ENCODE measurements around the gene DYRK3. TPM values are rescaled to one million over a fixed set of nuclear protein-coding genes. Genes with fewer than 3 reads are reported as not detected.
A peak's percentile ranks its signal among the peaks of the same experiment; 100 is the strongest.

DYRK3 gene
- polyA plus RNA-seq, 1 donor, result 4.3 TPM

DNA sequence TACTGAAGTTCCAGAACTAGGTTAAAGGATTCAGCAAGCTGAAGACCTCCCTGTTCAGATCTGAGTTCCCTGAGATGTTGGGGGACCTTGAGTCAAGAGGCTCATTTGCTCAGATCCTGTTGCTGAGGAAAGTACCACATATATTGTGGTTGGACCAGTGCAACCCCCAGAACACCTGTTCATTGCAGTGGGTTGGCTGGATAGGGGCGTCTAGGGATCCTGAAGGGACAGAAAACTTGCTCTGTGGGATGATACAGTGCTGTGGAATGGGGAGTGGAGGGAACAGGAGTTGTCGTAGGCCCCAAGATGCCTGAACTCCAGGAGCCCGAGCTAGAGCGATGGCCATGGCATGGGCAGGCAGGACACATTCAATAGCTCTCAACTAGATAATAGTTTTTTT lies 24.8 kb downstream of the DYRK3 start:
- peaks cover 9% of the 10 kb centered on the region for H3K27me3 ChIP-seq (ENCODE audit: control insufficient read depth, insufficient read depth, low read length)
- no peak overlapping the region for H3K4me3 ChIP-seq (ENCODE audit: low read length)
- no peaks in the 10 kb centered on the region for H3K36me3 ChIP-seq (ENCODE audit: control insufficient read depth, insufficient read depth, low read length)
- H3K27ac ChIP-seq (ENCODE audit: low read length), result no peak overlapping the region
- H3K9me3 ChIP-seq (ENCODE audit: control insufficient read depth, low read depth, low read length), result no peaks in the 10 kb centered on the region
- WGBS (ENCODE audit: insufficient coverage, low lambda C conversion rate), result no CpG with 5 or more reads among the region's 4 CpGs
- H3K4me1 ChIP-seq (ENCODE audit: control insufficient read depth, insufficient read depth, low read length), result peaks cover 19% of the 10 kb centered on the region
- DNase-seq, result no peak

DNA sequence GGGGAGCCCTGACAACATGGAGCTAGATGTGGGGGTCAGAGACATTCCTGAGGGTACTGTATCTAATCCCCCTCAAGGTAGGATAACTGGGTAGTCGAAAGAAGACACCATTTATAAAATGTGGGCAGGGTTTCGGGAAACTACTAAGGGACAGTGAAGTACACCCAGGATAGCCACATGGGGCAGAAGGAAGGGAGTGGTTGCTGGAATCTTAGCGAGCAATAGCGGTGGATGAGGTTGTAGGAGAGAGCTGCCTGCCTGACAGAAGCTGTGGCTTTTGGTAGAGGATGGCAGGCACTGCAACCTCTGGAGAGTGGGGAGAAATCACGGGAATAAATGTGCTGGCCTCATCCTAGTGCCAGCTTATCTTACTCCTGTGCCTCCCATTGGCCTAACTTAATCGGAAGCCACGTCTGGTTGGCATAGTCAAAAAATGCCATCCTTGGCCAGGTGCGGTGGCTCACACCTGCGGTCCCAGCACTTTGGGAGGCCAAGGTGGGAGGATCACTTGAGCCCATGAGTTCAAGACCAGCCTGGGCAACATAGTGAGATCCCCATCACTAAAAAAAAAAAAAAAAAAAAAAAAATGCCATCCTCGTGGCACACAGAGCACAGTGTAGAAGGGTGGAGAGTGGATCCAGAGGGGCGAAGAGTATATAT lies 26.0 kb downstream of the DYRK3 start:
- H3K9me3 ChIP-seq (ENCODE audit: control insufficient read depth, low read depth, low read length), result no peaks in the 10 kb centered on the region
- peaks cover 19% of the 10 kb centered on the region for H3K4me1 ChIP-seq (ENCODE audit: control insufficient read depth, insufficient read depth, low read length)
- no peak overlapping the region for H3K4me3 ChIP-seq (ENCODE audit: low read length)
- DNase-seq, result no peak
- 100% methylated on average over 2 of the region's 11 CpGs for WGBS (ENCODE audit: insufficient coverage, low lambda C conversion rate)
- H3K27me3 ChIP-seq (ENCODE audit: control insufficient read depth, insufficient read depth, low read length), result peaks cover 9% of the 10 kb centered on the region
- no peak overlapping the region for H3K27ac ChIP-seq (ENCODE audit: low read length)
- H3K36me3 ChIP-seq (ENCODE audit: control insufficient read depth, insufficient read depth, low read length), result no peaks in the 10 kb centered on the region

DNA sequence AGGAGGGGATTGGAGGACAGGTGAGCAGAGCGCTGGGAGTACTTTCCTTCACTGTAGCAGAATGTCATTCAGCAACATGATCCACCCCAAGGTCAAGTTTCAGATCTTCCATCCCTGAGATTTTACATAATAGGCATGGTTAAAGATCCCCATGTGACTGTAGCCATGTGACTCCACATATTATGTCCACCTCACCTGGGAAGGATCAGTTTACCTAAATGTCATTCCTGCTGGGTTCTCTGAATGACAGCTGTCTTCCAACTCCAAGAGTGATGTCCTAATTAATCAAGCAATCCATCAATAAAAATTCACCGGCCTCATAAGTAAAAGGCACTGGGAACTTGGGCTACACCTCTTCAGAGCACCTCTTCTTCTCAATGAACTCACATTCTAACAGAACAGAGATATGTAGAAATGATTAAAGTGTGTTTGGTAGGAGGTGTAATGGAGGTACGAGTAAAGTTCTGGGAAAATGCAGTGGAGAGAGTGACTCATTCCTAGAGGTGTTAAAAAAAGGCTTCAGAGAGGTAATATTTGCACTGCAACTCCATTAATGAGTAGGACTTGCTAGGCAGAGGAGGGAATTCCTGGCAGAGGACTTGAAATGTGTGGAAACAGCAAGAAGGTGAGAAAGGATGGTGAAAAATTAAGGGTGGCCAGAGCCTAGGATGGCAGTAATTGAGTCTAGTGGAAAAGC lies 27.2 kb downstream of the DYRK3 start:
- H3K27me3 ChIP-seq (ENCODE audit: control insufficient read depth, insufficient read depth, low read length), result peaks cover 9% of the 10 kb centered on the region
- H3K36me3 ChIP-seq (ENCODE audit: control insufficient read depth, insufficient read depth, low read length), result no peaks in the 10 kb centered on the region
- whole genome bisulfite sequencing (ENCODE audit: insufficient coverage, low lambda C conversion rate), result 33% methylated on average over 1 of the region's 3 CpGs
- no peaks in the 10 kb centered on the region for H3K9me3 ChIP-seq (ENCODE audit: control insufficient read depth, low read depth, low read length)
- no peak overlapping the region for H3K27ac ChIP-seq (ENCODE audit: low read length)
- DNase-seq, result no peak
- H3K4me1 ChIP-seq (ENCODE audit: control insufficient read depth, insufficient read depth, low read length), result peaks cover 19% of the 10 kb centered on the region
- no peak overlapping the region for H3K4me3 ChIP-seq (ENCODE audit: low read length)

DNA sequence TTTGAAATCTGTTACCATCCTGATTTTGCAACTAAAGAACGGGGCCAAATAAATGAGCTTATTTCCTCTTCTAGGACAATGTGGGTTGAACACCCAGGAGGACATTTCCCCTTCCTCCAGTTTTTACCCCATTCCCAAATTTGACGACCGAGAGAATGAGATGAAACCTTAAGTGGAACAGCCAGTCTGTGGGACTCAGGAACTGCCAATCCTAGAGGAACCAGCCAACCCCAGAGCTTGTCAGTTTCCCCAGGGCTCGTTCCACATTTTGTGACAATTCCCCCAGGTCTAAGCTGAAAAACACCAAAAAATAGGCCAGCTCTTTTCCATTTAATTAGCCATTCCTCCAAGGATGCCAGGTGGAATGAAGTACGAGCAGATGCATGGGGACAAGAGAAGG lies 28.0 kb downstream of the DYRK3 start:
- H3K27me3 ChIP-seq (ENCODE audit: control insufficient read depth, insufficient read depth, low read length), result peaks cover 9% of the 10 kb centered on the region
- no peaks in the 10 kb centered on the region for H3K9me3 ChIP-seq (ENCODE audit: control insufficient read depth, low read depth, low read length)
- H3K36me3 ChIP-seq (ENCODE audit: control insufficient read depth, insufficient read depth, low read length), result no peaks in the 10 kb centered on the region
- H3K27ac ChIP-seq (ENCODE audit: low read length), result no peak overlapping the region
- DNase-seq, result no peak
- H3K4me3 ChIP-seq (ENCODE audit: low read length), result no peak overlapping the region
- WGBS (ENCODE audit: insufficient coverage, low lambda C conversion rate), result 100% methylated on average over 1 of the region's 5 CpGs
- H3K4me1 ChIP-seq (ENCODE audit: control insufficient read depth, insufficient read depth, low read length), result peaks cover 15% of the 10 kb centered on the region

DNA sequence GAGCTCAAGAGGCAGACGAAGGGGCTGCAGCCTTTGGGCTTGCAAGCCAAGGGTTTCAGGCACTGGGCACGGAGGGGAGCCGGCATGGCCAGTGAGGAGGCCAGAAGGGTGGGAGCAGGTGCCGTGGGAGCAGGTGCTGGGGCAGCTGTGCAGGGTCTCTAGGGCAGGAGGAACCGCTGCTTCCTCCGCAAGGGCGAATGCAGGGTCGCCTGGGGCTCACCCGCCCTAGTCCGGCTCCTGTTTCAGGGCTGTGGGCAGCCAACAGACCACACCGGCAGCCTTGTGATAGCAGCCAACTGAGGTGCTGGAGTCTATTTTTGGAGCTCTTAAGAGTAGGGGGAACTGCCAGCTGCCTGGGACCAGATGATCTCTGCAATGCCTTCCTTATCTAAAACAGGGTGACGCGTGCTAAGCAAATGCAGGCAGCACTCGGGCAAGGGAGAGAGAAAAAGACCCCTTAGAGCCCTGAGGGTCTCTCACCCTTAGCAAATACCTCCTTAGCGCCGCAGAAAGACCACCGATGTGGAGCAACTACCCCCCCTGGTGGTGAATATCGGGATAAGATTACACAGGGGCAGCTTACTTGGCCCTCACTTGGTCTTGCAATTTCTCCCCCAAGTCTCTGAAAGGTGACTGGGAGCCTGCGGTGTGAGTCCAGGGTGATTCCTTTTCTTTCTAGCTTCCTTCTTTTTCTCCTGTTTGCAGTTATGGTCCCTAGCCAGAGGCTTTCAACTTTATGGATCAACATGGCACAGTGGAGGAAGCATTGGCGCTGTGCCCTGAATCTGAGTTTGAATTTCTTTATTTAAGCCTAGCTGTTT lies 28.7 kb downstream of the DYRK3 start:
- WGBS (ENCODE audit: insufficient coverage, low lambda C conversion rate), result 17% methylated on average over 1 of the region's 20 CpGs
- peaks cover 8% of the 10 kb centered on the region for H3K4me1 ChIP-seq (ENCODE audit: control insufficient read depth, insufficient read depth, low read length)
- H3K9me3 ChIP-seq (ENCODE audit: control insufficient read depth, low read depth, low read length), result no peaks in the 10 kb centered on the region
- peak in 1 of 2 donors; percentile 56 for DNase-seq
- H3K4me3 ChIP-seq (ENCODE audit: low read length), result no peak overlapping the region
- H3K27ac ChIP-seq (ENCODE audit: low read length), result no peak overlapping the region
- no peaks in the 10 kb centered on the region for H3K36me3 ChIP-seq (ENCODE audit: control insufficient read depth, insufficient read depth, low read length)
- H3K27me3 ChIP-seq (ENCODE audit: control insufficient read depth, insufficient read depth, low read length), result peaks cover 9% of the 10 kb centered on the region

DNA sequence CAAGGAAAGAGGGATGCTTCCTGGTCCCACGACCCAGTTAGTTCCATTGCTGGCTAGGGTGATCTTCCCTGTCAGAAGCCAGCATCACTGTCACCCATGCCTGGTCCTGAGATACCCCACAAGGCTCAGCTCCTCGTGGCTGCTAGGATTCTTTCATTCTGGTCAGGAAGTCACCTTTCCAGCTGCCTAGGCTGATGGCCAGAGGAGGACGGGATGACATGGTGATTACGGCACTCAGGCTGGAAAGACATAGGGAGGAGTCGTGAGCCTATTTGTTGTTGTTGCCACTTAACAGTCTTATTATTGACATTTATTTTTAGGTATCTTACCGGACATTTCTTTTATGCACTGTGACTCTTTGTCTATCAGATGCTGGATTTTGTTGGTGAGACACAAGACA lies 29.4 kb downstream of the DYRK3 start:
- no CpG with 5 or more reads among the region's 6 CpGs for WGBS (ENCODE audit: insufficient coverage, low lambda C conversion rate)
- Histone ChIP-seq H3K27ac (ENCODE audit: low read length) (no peak overlapping the region), H3K4me3 (ENCODE audit: low read length) (no peak overlapping the region), H3K27me3 (ENCODE audit: control insufficient read depth, insufficient read depth, low read length) (peaks cover 9% of the 10 kb centered on the region), H3K36me3 (ENCODE audit: control insufficient read depth, insufficient read depth, low read length) (no peaks in the 10 kb centered on the region), H3K4me1 (ENCODE audit: control insufficient read depth, insufficient read depth, low read length) (peaks cover 2% of the 10 kb centered on the region), H3K9me3 (ENCODE audit: control insufficient read depth, low read depth, low read length) (no peaks in the 10 kb centered on the region)
- no peak for DNase-seq

DNA sequence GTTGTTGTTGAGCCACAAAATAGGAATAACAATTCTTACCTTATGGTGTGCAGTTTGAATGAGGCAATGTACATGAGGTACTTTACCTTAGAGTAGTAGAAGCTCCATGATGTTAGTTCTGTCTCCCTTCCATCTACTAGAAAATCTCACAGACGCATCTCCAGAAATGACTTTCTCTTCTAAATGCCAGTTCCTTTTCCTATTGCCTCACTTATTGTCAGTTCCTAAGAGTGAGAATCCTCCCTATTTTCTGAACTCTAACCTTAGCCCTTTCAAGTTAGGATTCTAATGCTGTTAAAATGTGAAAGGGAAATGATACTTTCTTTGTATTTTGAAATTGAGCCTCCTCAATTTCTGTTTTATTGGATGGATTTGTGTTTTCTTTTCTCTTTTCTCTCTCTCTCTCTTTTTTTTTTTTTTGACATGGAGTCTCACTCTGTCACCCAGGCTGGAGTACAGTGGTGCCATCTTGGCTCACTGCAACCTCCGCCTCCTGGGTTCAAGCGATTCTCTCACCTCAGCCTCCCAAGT lies 30.8 kb downstream of the DYRK3 start:
- WGBS (ENCODE audit: insufficient coverage, low lambda C conversion rate), result no CpG with 5 or more reads among the region's 3 CpGs

DNA sequence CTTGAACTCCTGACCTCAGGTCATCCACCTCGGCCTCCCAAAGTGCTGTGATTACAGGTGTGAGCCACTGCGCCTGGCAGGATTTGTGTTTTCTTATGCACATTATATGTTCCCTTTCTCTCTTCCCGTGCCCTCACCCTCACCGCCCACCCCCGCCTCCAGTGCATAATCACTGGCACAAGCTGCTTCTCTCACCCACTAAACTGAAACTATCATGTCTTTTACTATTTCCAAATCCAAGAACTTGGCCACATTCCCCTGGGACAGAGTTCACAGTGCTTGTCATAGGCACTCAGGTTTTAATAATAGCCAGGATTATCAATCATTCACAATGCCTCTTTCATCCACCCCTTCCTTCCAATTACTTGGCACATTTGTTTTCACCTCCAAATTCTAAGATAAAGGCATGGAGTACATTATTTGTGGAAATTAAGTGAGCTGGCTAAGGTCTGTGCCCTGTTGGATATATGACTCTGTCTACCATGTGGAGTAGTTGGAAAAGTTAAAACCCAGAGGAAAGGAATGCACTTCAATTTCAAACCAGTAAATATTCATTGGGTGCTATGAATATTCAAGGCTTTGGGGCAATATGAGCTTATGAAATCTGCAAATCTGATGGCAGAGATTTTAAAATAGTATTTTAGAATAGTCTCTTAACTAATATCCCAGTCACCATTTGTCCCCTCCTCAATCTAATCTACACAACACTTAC lies 31.8 kb downstream of the DYRK3 start:
- DNase-seq, result peak in 1 of 2 donors; percentile 51
- H3K4me3 ChIP-seq (ENCODE audit: low read length), result no peak overlapping the region
- H3K36me3 ChIP-seq (ENCODE audit: control insufficient read depth, insufficient read depth, low read length), result no peaks in the 10 kb centered on the region
- H3K27me3 ChIP-seq (ENCODE audit: control insufficient read depth, insufficient read depth, low read length), result peaks cover 9% of the 10 kb centered on the region
- no peaks in the 10 kb centered on the region for H3K9me3 ChIP-seq (ENCODE audit: control insufficient read depth, low read depth, low read length)
- H3K4me1 ChIP-seq (ENCODE audit: control insufficient read depth, insufficient read depth, low read length), result peaks cover 10% of the 10 kb centered on the region
- no peak overlapping the region for H3K27ac ChIP-seq (ENCODE audit: low read length)
- WGBS (ENCODE audit: insufficient coverage, low lambda C conversion rate), result 70% methylated on average over 2 of the region's 5 CpGs

More for the DNA sequence above, 30.8 kb downstream of the DYRK3 start:
- Histone ChIP-seq H3K4me1 (ENCODE audit: control insufficient read depth, insufficient read depth, low read length) (peaks cover 2% of the 10 kb centered on the region), H3K27ac (ENCODE audit: low read length) (no peak overlapping the region), H3K9me3 (ENCODE audit: control insufficient read depth, low read depth, low read length) (no peaks in the 10 kb centered on the region), H3K4me3 (ENCODE audit: low read length) (no peak overlapping the region), H3K27me3 (ENCODE audit: control insufficient read depth, insufficient read depth, low read length) (peaks cover 9% of the 10 kb centered on the region), H3K36me3 (ENCODE audit: control insufficient read depth, insufficient read depth, low read length) (no peaks in the 10 kb centered on the region)
- no peak for DNase-seq

DNA sequence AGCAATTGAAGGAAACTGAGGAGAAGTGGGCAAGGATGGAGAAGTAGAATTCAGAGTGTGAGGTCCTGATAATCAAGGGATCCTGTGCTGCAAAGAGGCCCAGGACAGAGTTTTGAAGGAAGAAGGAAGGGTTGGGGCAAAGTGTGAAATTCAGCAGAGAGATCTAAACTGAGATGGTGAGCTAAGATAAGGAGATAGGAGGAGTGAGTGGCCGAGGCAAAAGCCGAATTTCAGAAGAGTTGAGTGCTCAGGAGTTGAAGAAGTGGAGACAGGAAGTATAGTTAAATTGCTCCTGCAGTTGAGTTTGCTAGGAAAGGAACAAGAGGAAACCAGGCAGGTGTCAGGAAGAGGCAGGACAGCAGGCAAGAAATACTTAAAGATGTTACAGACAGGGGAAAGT lies 33.0 kb downstream of the DYRK3 start:
- 60% methylated on average over 2 of the region's 2 CpGs for WGBS (ENCODE audit: insufficient coverage, low lambda C conversion rate)
- no peaks in the 10 kb centered on the region for H3K9me3 ChIP-seq (ENCODE audit: control insufficient read depth, low read depth, low read length)
- no peak for DNase-seq
- no peaks in the 10 kb centered on the region for H3K36me3 ChIP-seq (ENCODE audit: control insufficient read depth, insufficient read depth, low read length)
- H3K27me3 ChIP-seq (ENCODE audit: control insufficient read depth, insufficient read depth, low read length), result peaks cover 8% of the 10 kb centered on the region
- H3K4me1 ChIP-seq (ENCODE audit: control insufficient read depth, insufficient read depth, low read length), result peaks cover 22% of the 10 kb centered on the region
- H3K4me3 ChIP-seq (ENCODE audit: low read length), result no peak overlapping the region
- H3K27ac ChIP-seq (ENCODE audit: low read length), result no peak overlapping the region
